Measurements from ENCODE around the gene ADORA1. TPM values are rescaled to one million over a fixed set of nuclear protein-coding genes. Genes with fewer than 3 reads are reported as not detected.

Gene ADORA1
- total and polyA plus RNA-seq, 2 of the 4 experiments (the other 2 are of a cell fraction), result 0.36 to 0.56 TPM

- Histone ChIP-seq H2BK15ac (ENCODE audit: low read depth, low read length) (no peak overlapping the region), H3K9me3 (ENCODE audit: control insufficient read depth, insufficient read depth, low read length) (no peaks in the 10 kb centered on the region), H2BK20ac (ENCODE audit: low read depth, low read length) (no peak overlapping the region), H3K9me1 (ENCODE audit: insufficient read depth, low read length) (no peaks in the 10 kb centered on the region), H4K8ac (ENCODE audit: low read depth in 2 of 2, low read length in 2 of 2) (no peak overlapping the region), H3K36me3 (ENCODE audit: control insufficient read depth, insufficient read depth, low read length) (no peaks in the 10 kb centered on the region; the same call in 1 of the 2 replicates), H4K91ac (ENCODE audit: insufficient read depth, low read depth, low read length) (no peak overlapping the region), H4K5ac (ENCODE audit: low read depth, low read length) (no peak overlapping the region), H3K4me2 (ENCODE audit: low read depth, low read length) (no peak overlapping the region), H2AFZ (replicated peaks; ENCODE audit: low read length, poor library complexity) (peak overlapping the region; percentile 33), H3K4me1 (ENCODE audit: control insufficient read depth, insufficient read depth, low read length) (no peaks in the 10 kb centered on the region), H3K18ac (ENCODE audit: low read depth, low read length) (no peak overlapping the region), H2AK9ac (replicated peaks; ENCODE audit: low read depth, low read length, poor library complexity) (peak overlapping the region; percentile 31), H2BK5ac (ENCODE audit: low read depth, low read length, poor library complexity, severe bottlenecking) (no peak overlapping the region), H3K27ac (ENCODE audit: insufficient read depth, low read length) (no peak overlapping the region), H4K20me1 (ENCODE audit: insufficient read depth, low read length) (no peaks in the 10 kb centered on the region), H2BK120ac (ENCODE audit: low read depth, low read length) (no peak overlapping the region), H3K4me3 (ENCODE audit: insufficient read depth, low read depth, low read length) (no peak overlapping the region), H3K56ac (ENCODE audit: extremely low read depth, insufficient read depth, low read length) (no peak overlapping the region), H3K23ac (ENCODE audit: low read depth, low read length) (no peak overlapping the region), H3K27me3 (ENCODE audit: control insufficient read depth, insufficient read depth, low read length) (peaks cover 55% of the 10 kb centered on the region), H3K4ac (ENCODE audit: low read depth, low read length) (no peak overlapping the region), H3K14ac (replicated peaks; ENCODE audit: low read depth, low read length) (no peak overlapping the region), H3K9ac (ENCODE audit: low read depth, low read length) (no peak overlapping the region), H2AK5ac (ENCODE audit: low read depth, low read length) (no peak overlapping the region), H3K79me1 (ENCODE audit: low read depth in 1 of 2, low read length in 2 of 2) (no peaks in the 10 kb centered on the region)
- ChIA-PET CTCF (no interaction called here), POLR2A (ENCODE audit: unreplicated experiment) (no interaction called here)
- DNase-seq (no peak), ATAC-seq (ENCODE audit: low read depth) (no peak)
- no peak for TF ChIP-seq FOS (IDR thresholded peaks at IDR 0.05; ENCODE audit: low read depth, low read length)
- TF ChIP-seq RAD21 (IDR thresholded peaks at IDR 0.05; ENCODE audit: low read length), result no peak
- TF ChIP-seq BHLHE40 (IDR thresholded peaks at IDR 0.05; ENCODE audit: low read depth, low read length), result no peak
- no peak for TF ChIP-seq ELK1 (IDR thresholded peaks at IDR 0.05; ENCODE audit: borderline replicate concordance, low read depth, low read length)
- 77% methylated on average over 3 of the region's 11 CpGs; no CpG with 5 or more reads in 1 of the 2 experiments for WGBS, 2 experiments (ENCODE audit: extremely low coverage in 2 of 2, insufficient read length in 1 of 2)
- BruUV-seq (replicated peaks), result no TSS peak
- intact Hi-C loops (cut with micrococcal nuclease) (no loop called here), dilution Hi-C loops (cut with HindIII; ENCODE audit: low sequenced_read_pairs, unreplicated experiment) (no loop called here), in situ Hi-C loops (cut with MboI; ENCODE audit: low sequenced_read_pairs) (no loop called here)
Observed at GRCh38 chr1:203082571-203083462, 44.7 kb upstream of the ADORA1 start.

Data from IMR-90 (cell line).